ENCODE results near the gene CECR2.

The CECR2 gene

GRCh38 chr22:17369439-17370025 is at the start of gene CECR2:
Gene CECR2 (plus strand): TSS chr22:17369460. CDS start chr22:17369784, 324 bp downstream.
- DNase-seq (ENCODE audit: low spot score), result peak; percentile 22

- no peak for DNase-seq (ENCODE audit: low spot score)
Measured at GRCh38 chr22:17319546-17319945, 49.7 kb upstream of the CECR2 start.

DNA sequence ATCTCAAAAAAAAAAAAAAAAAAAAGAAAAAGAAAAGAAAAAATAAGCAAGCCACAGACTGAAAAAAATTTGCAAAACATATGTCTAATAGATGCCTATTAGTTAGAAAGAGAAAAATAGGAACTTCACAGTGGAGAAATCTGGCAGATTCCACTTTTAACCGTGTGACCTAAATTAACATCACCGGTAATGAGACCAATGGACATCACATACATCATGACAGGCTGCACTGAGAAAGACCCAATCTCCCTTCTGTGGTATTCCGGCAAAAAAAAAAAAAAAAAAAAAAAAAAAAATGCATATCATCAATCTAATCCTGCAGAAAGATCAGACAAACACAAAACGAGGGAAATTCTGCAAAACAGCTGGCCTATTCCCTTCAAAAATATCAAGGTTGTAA is 46.7 kb upstream of the CECR2 start:
- DNase-seq (ENCODE audit: low spot score), result no peak

GRCh38 chr22:17331690-17332089 is 37.6 kb upstream of the CECR2 start:
- no peak for DNase-seq (ENCODE audit: low spot score)

GRCh38 chr22:17332109-17332800 is 37.0 kb upstream of the CECR2 start:
- DNase-seq (ENCODE audit: low spot score), result no peak

DNA sequence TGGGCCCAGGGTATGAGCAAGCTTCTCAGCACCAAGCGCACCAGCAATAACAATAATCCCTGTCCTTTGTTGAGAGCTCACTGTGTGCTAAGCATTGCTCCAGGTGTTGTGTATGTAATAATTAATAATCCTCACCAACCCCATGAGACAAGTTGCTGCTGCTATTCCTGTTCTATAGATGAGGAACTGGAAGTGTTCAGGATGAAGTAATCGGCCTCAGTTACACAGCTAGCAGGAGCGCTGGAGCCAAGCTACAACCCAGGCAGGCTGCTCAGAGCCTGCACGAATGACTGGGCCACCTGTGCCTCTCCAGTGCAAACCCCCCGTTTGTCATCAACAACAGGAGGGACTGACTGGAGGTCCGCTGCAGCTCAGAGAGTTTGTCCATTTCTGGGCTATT is 35.2 kb upstream of the CECR2 start:
- DNase-seq (ENCODE audit: low spot score), result no peak

- no peak for DNase-seq (ENCODE audit: low spot score)
Measured at GRCh38 chr22:17334983-17335382, 34.3 kb upstream of the CECR2 start.

DNA sequence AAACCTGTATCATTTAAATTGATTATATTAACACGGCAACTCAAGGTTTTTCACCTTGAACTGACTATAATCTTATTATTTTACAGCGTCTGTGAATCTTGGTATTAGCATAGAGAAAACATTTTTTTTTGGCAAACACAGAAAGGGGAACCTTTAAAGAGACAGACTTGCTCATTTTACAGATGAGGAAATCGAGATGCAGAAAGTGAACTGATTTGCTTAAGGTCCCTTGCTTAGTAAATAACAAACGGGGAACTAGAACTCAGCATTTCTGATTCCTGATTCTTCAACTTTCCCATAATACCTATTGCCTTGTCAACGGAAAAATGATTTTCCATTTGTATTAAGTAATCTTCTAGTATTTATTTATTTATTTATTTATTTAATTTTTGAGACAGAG is 33.2 kb upstream of the CECR2 start:
- DNase-seq (ENCODE audit: low spot score), result no peak

GRCh38 chr22:17337639-17338038 is 31.6 kb upstream of the CECR2 start:
- DNase-seq (ENCODE audit: low spot score), result no peak

- no peak for DNase-seq (ENCODE audit: low spot score)
Measured at GRCh38 chr22:17339095-17339693, 30.1 kb upstream of the CECR2 start.

DNA sequence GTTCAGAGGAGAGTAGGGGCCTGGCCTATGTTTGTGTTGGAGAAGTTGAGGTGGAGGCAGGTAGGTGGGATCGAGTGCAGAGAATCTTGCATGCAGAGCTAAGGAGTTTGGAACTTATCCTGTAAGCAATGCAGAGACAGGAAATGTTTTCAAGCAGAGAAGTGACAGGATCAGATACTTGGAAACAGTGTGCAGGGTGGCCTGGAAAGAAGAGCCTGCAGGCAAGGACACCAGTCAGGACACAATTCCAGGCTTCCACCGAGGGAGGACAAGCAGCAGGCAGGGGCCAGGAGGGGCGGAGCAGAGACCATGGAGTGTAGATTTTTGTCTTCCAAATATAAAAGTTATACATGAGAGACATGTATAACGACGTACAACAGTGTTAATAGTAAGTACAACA is 26.9 kb upstream of the CECR2 start:
- no peak for DNase-seq (ENCODE audit: low spot score)

DNA sequence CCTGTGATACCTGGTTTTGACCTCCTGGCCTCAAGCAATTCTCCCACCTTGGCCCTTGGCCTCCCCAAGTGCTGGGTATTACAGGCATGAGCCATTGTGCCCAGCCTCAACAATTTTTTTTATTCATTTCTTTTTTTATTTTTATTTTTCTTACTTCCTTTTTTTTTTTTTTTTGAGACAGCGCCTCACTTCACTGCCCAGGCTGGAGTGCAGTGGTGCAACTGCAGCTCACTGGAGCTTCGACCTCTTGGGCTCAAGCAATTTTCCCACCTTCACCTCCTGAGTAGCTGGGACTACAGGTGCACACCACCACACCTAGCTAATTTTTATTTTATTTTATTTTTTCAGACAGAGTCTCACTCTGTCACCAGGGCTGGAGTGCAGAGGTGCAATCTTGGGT is 25.5 kb upstream of the CECR2 start:
- no peak for DNase-seq (ENCODE audit: low spot score)

DNA sequence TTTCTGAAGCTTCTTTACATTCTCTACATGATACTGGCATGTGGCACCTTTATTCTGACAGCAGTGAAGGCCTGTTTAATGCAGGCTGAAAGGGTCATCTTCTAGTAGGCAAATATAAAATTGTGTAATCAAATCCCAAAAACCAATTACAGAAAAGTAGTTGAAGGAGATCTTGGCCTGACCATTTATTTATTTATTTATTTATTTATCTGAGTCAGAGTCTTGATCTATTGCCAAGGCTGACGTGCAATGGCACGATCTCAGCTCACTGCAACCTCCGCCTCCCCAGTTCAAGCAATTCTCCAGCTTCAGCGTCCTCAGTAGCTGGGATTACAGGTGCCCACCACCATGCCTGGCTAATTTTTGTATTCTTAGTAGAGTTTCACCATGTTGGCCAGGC is 22.7 kb upstream of the CECR2 start:
- DNase-seq (ENCODE audit: low spot score), result no peak

GRCh38 chr22:17347724-17348123 is 21.5 kb upstream of the CECR2 start:
- DNase-seq (ENCODE audit: low spot score), result no peak

- no peak for DNase-seq (ENCODE audit: low spot score)
Measured at GRCh38 chr22:17348464-17349103, 20.7 kb upstream of the CECR2 start.

DNA sequence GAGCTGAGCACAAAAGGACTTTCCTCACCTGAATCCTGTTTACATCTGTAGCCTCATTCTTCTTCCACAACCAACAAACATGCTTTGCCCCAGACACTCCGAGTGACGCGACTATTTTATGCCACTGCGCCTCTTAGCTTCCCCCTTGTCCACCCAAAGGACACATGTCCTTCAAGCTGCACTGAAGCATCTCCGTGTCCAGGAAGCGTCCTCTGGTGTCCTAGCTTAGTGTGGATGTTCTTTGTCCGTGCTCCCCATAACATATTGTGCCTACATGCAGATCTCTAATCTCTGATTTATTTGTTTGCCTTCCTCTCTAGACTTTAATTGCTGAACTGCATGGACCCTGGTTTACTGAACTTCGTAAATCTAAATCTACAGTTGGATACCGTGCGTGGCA is 20.1 kb upstream of the CECR2 start:
- no peak for DNase-seq (ENCODE audit: low spot score)

GRCh38 chr22:17350292-17350691 is 19.0 kb upstream of the CECR2 start:
- DNase-seq (ENCODE audit: low spot score), result no peak

DNA sequence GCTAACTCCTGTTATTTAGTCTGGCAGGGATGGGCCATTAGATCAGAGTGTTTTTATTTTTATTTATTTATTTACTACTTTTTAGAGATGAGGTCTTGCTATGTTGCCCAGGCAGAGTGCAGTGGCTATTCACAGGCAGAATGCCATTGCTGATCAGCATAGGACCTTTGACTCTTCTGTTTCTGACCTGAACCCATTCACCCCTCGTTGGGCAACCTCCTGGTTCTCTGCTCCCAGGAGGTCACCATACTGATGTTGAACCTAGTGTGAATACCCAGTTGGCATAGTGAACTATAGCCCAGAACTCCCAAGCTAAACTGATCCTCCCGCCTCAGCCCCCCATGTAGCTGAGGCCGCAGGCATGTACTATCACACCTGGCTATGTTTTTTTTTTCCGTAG is 16.5 kb upstream of the CECR2 start:
- no peak for DNase-seq (ENCODE audit: low spot score)

- no peak for DNase-seq (ENCODE audit: low spot score)
Measured at GRCh38 chr22:17357688-17358087, 11.6 kb upstream of the CECR2 start.

DNA sequence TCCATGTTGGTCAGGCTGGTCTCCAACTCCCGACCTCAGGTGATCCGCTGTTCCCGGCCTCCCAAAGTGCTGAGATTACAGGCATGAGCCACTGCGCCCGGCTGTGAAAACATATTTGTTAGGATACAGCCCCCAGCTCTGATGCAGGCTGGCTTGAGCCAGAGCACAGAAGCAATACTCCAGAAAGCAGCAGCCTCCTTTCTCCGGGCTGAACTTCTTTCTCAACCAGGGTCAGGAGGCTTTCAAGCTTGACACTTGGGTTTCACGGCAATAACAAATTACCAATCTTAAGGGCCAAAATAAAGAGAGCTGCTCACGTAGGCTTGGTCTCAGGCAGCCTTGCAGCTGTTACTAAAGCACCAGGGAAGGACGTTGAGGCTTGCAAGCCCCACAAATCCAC is 10.8 kb upstream of the CECR2 start:
- no peak for DNase-seq (ENCODE audit: low spot score)

GRCh38 chr22:17359501-17359900 is 9.8 kb upstream of the CECR2 start:
- no peak for DNase-seq (ENCODE audit: low spot score)

DNA sequence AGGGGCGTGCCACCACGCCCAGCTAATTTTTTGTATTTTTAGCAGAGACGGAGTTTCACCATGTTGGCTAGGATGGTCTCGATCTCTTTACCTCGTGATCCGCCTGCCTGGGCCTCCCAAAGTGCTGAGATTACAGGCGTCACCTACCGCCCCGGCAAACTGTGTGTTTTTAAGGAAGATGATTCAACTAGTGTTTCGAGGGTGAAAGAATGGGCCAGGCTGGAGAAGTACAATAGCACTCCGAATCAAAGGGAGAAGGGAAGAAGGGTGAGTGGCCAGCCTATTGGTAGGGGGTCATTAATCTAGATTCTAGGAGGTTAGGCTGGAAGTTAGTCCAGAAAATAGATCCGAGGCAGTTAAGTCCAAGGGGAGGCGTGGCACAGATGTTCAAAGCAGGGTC is 2.9 kb upstream of the CECR2 start:
- no peak for DNase-seq (ENCODE audit: low spot score)

- DNase-seq (ENCODE audit: low spot score), result peak; percentile 53
Measured at GRCh38 chr22:17366830-17367229, 2.4 kb upstream of the CECR2 start.

Measured in germinal center (tissue), 1 donor.